ENCODE measurements around the gene SHROOM4.

- TF ChIP-seq EZH2 (optimal IDR thresholded peaks at IDR 0.05; ENCODE audit: low read depth, low read length) (no peak), CTCF (IDR thresholded peaks at IDR 0.05; ENCODE audit: low read length) (no peak)
Observed at GRCh38 chrX:50614460-50614859, 199.5 kb downstream of the SHROOM4 start.

Measured in MM.1S (cell line).